CD1c-positive myeloid dendritic cell (primary cell): ENCODE results near the gene CKS2.
"Not testable (repeated sequence)": the region's sequence is repeated elsewhere in the genome, so short reads cannot be mapped to it uniquely, and the experiment has no call there.

Experiments
- DNase-seq: peaks from one replicate; pipeline ENCODE4 v3.0.0-alpha.2; 2016; ENCODE audit errors: extremely low spot score

Gene CKS2

DNA sequence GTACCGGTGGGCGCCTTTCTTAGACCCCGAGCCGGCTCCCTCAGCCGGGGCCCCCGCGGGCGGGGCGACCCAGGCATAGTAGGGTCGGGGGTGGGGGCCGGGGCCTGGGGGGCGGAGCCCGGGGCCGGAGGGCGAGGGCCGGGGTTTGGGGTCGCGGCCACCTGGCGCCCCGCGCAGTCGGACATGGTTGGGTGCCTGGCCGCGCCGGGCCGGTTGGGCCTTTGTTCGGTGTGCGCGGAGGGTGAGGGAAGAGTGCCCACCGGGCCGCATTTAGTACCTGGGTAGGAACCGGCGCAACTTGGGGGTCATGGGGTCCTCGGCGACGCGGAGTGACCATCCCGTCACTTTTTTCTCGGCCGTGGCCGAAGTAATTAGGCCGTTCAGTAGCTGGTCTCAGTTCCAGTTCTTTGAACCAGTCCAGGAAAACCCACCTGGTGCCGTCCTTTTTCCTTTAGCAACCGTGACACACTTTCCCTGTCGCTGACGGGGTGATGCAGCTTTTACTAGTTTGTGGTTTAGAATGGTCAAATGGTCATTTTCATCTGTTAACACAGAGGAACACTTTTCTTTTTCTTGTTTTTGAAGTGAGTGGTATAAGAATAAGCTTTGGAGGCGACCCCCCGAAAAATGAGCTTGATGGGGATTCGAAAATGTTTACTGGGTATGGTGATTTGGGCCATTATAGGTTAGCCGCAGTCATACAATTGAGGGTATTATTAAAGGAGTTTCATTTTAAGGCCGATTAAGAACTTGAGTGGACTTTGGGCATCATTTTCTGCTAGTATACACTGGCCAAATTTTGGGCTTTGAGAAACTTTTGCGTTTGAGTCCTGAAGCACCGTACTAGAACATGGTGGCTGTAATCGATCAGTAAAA lies 589 bp downstream of the CKS2 start:
- DNase-seq: peak; percentile 21

DNA sequence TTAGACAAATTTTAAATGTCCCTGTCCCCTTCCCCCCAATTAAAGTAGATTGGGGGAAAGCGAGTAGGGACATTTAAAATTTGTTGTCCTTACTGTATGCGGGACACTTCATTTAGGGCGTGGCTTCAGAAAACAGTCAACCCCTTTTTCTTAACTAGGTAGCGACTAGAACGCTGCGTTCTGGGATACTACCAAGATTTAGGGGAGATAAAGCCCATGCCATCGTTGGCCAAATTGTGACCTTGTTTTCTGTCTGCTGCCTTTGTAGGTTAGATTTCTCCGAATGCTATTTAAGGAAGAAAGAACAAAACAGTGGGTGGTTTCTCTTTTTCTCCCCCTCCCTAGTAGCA lies 1.2 kb downstream of the CKS2 start:
- DNase-seq: peak; percentile 59

DNA sequence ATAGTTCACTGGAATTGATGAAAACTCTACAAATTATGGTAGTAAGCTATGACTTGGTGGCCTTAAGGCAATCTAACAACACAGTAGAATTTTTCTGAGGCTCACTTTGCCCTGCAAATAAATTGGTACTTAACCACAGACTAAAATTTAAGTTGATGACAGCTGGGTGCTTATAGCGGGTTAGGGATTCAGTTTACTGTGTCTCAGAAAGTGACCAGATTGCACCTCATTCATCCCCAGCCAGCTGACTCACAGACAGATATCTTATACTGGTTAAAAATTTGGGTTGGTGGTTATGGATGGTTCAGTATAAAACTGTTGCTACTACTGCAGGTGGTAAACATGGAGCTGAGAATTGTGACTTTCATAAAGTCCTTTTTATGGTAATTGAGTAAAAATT lies 2.8 kb downstream of the CKS2 start:
- no peak for DNase-seq

DNA sequence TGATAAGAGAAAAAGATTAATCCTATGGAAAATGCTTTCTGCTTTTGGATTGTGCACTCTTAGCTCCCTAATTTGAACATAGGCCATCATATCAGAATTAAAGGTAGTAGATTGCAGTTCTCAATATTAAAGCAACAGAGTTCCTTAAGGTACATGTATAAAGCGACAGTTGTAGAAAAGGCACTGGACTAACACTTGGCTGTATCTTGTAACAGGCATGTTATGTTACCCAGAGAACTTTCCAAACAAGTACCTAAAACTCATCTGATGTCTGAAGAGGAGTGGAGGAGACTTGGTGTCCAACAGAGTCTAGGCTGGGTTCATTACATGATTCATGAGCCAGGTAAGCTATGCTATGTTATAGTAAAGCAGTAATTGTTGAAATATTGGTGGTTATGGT lies 4.0 kb downstream of the CKS2 start:
- DNase-seq: no peak

DNA sequence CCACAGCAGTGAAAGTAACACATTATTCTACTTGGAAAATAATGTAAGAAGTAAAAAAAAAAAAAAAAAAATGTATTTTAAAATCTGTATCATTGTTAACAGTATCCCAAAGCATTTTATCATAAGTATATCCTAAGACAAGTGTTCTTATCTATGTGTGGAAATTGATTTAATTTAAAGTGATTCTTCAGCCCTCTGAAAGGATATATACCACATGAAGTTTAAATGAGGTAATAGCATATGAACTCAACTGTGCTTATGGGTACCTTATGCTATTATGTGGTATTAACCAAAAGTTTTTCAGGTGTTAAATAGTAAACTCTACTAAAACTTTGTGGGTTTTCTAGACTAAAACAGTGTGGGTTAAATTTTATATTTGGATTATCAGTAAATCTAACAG lies 4.5 kb downstream of the CKS2 start:
- DNase-seq: no peak

DNA sequence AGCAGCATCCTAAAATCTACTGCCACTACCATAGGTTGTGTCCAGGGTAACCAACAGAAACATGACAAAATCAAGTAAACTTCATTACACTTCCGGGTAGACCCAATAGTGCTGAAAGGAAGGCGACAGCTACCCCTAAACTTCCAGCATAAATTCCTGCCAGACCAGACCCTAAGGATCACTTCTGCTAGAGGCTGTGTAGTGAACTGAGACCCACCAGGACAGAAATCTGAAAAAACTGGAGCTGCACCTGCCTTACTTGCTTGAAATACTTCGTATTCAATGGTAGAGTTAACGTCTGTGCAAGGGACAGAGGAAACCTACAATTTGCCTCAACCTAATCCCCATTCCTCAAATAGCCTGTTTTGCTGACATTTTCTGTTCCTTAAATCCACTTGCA lies 6.3 kb downstream of the CKS2 start:
- DNase-seq: peak; percentile 48

DNA sequence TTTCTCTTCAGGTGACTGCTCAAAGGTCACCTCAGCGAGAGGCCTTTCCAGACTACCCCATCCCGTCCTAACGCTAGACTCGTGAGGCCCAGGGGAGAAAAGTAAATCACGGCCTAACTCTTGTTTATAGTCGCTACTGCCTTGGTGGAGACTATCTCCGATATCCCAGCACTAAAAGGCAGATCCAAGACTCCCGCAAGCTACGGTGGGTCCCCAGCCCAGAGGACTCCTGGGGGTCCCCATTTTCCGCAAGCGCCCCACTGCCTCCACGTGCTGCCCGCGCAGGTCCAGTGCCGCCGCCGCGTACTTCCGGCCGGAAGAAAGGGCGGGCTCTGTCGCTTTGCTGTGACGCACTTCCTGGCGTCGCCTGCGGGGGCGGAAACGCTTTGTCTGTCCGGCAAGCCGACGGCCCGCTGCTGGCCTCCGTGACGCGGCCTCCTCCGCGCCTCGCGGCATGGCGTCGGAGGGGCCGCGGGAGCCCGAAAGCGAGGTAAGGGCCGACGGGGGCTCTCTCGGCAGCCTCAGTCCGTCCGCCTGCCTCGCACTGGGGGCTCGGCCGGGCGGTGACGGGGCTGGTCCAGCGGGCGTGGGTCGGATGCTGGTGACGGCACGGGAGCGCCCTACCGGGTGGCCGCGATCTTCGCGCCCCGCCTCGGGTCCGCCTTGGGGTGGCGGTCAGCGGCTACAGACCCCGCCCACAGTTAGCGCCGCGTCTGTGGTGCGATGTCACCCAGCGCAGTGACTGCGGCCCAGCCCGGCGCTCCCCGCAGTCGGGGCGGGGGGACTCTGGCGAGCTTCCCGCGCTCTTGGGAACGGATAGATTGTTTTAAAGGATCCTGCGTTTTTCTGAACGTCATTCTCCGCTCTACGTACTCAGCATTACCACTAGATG lies 7.4 kb downstream of the CKS2 start, which contains the start of gene SECISBP2:
Gene SECISBP2 (plus strand): TSS at position 378 of the 892 bp plus-strand sequence. CDS start 77 bp downstream, at position 455.
- peak; percentile 98 for DNase-seq

DNA sequence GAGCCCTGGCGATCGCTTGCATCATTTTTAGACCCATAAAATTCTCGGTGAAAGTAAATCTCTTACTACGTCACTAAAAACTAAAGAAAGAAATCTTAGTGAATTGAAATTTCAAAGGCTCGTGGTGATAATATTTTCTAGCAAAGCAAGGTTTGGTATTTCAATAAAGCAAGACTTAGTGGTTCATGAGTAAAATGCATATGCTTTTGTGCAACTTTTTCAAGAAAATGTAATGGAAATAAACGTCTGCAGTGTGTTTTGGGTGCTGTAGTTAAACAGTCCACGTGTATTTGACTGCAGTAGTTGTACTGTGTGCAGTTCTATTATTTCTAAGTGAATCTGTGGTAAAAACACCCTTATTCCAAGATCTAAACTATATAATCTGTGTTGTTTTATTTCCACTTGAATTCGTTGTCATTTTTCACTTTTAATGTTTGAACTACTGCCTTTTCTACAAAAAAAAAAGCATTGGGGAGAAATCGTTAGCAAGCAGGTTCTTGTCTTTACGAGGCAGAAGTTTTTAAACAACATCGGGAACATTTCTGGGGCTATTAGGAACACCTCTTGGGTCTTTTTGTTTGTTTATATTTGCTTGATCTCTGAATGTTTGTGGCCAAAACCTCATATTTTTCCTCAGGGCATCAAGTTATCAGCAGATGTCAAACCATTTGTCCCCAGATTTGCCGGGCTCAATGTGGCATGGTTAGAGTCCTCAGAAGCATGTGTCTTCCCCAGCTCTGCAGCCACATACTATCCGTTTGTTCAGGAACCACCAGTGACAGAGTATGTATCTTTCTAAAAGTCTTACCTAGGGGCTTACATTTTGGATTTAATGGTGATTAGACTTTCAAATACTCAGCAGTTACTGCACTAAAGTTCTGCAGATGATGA lies 8.3 kb downstream of the CKS2 start:
- no peak for DNase-seq

DNA sequence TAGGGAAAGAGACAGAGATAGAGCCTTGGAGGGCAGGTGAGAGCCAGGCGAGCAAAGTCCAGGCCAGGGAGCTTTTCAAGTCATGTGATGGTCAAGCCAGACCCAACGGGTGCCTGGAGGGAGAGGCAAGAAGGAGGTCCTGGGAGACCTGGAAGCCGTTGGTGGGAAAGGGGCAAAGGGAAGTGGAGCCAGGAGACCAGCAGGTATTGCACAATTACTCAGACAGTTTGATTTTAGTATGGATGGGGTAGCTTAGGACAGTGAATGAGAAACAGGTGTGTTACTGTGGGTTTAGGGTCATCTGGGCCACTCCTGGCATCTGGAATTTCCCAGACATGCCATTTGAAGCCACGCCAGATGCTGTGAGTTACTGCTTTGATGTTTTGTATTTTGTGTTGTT lies 12.4 kb downstream of the CKS2 start:
- DNase-seq: no peak

DNA sequence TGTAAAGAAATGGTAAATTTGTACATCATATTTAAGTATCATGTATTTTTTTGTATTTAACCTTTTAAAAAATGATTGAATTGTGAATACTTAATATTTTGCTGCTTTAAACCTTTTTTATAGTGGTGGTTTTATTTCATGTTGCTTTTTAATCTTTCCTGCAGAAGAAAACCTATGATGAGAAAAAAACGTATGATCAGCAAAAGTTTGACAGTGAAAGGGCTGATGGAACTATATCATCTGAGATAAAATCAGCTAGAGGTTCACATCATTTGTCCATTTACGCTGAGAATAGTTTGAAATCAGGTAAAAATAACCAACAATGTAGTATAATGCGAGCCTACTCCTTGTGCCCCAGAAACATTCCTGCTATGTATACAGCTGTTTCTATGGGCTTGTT lies 14.7 kb downstream of the CKS2 start:
- no peak for DNase-seq

DNA sequence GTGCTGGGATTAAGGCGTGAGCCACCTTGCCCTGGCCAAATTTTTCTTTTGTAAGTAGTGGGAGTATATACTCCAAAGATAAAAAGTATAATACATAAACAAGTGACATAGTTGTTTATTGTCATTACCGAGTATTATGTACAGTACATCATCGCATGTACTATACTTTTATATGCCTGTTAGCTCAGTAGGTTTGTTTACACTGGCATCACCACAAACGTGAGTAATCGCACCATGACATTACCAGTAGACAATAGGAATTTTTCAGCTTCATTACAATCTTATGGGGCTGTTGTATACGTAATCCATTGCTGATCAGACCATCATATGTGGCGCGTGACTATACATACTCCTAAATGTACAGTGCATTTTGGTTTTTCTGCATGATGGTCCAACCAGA lies 17.1 kb downstream of the CKS2 start:
- DNase-seq: no peak

DNA sequence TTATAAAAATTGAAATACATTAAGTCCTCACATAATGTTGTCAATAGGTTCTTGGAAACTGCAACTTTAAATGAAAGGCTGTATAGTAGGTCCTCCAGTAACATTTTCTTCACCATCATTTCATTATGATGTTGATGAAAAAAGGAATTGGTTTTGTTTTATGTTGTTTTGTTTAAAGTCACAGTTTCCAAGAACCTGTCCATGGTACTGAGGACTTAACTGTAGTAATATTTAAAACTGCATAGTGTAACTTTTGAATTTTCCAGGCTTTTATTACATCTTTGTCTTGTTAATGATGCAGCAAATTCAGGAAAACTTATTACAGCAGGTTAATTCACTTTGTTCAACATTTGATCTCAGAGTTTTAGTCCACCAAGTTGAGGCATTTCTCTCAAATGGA lies 18.9 kb downstream of the CKS2 start:
- no peak for DNase-seq

DNA sequence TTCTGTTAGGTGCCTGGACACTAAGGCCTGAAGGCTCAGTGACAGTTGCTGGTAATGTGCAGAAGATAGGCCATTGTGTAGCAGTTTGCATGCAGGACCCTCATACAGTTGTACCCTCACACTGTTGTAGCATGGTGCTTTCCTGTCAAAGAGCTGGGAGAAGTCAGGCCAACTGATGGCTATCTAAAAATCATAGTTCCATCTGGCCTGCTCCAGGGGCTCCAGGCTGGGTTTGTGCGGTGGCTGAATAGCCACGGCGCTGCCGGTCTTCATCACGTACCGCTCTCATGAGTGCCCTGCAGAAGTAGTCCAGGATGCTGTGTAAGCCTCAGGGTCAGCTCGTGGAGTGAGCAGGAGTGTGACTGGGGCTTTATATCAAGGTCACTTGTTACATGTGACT lies 19.5 kb downstream of the CKS2 start:
- no peak for DNase-seq

DNA sequence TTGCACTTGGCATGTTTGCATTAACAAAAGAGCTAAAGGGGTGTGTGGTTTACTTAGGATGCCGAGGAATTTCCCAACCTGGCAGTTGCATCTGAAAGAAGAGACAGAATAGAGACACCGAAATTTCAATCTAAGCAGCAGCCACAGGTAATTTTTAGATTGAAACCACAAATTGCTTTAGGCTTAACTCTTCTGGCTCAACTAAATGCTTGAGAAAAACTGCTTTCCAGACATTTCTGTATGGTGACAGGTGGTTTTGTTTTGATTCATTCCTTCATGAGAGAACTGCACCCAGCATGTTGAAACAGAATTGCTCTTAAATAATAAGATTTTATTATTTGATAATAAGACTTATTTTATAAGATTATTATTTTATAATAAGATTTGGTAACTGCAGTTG lies 28.8 kb downstream of the CKS2 start:
- DNase-seq: no peak

DNA sequence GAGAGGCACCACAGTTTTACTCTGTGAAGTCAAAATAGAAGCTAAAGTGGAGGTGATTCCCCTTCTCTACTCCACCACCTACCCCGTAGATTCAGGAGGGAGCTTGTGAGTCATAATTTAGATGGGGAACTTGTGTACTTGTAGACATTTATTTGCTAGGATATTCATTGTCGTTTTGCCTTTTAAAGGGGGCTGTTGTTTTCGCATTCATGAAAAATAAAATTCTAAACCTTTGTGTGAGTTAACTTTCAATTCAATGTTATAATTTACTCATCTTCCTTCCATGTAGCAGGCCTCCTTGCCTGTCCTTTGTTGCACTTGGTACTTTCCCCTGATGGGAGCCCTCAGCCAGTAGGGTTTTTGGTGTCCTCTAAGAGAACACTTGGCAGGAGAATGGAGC lies 29.3 kb downstream of the CKS2 start:
- DNase-seq: no peak

DNA sequence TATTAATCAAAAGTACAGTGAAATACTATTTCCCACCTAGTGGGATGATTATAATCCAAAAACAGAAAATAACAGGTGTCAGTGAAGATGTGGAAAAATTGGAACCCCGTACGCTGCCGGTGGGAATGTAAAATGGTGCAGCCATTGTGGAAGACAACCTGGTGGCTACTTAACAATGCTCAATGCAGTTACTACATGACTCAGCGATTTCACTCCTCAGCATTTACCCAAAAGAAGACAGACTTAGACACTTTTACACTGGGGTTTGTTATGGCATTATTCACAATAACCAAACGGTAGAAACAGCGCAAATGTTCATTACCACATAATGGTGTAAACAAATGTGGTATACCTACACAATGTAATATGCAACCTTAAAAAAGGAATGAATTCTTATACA lies 31.2 kb downstream of the CKS2 start:
- DNase-seq: no peak

DNA sequence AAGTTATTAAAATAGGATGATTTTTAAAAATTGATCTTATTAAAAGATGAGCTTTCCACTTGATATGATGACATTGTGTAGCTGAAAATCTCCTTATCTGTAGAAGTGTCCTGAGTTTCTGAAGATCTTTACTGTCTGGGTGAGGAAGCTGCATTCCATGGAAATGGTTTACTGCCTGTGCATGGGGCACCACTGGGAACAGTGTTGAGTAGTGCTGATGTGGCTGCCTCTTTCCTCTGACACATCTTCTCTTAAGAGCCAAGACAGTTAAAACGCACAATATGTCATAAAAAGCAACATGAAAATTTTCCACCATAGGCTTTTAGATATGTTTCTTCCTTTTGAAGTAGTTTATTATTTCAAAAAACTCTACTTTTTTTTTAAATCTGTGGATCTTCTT lies 32.0 kb downstream of the CKS2 start:
- DNase-seq: no peak

DNA sequence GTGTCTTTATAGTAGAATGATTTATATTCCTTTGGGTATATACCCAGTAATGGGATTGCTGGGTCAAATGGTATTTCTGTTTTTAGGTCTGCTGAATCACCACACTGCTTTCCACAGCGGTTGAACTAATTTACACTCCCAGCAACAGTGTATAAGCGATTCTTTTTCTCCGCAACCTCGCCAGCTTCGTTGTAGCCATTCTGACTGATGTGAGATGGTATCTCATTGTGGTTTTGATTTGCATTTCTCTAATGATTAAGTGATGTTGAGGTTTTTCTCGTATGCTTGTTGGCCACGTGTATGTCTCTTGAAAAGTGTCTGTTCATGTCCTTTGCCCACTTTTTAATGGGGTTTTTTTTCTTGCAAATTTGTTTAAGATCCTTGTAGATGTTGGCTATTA lies 32.8 kb downstream of the CKS2 start:
- not testable (repeated sequence) for DNase-seq

DNA sequence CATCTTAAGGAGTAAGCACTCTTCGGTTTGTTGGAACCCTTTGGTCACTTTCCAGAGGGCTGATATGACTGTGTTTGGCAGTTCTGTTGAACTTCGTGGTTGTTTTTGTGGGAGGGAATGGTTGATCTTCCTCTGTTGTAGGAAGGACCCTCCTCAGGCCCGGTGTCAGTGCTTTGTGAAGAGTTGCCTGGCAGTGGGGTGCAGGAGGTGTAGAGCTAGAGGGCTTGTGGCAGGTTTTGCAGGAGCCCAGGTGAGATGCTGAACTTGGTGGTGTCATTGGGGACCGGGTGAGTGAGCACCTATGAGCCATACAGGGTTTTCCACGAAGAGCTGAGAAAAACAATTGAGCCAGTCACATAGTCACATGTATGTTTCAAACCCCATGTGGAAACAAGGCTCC lies 34.5 kb downstream of the CKS2 start:
- DNase-seq: no peak

DNA sequence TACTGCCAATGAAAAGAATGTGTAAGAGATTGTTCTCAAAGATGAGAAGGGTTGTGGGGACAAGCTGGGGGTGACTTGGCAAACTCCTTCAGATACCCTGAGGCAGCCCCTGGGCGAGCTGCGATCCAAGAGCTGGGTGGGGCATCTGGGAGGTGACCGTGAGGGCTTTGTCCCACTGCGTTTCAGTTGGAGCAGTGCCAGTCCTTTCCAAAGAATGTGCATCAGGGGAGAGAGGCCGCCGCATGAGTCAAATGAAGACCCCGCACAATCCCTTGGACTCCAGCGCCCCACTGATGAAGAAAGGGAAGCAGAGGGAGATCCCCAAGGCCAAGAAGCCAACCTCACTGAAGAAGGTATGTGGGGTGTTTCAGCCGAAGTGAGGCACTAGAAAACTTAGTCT lies 35.7 kb downstream of the CKS2 start:
- no peak for DNase-seq

DNA sequence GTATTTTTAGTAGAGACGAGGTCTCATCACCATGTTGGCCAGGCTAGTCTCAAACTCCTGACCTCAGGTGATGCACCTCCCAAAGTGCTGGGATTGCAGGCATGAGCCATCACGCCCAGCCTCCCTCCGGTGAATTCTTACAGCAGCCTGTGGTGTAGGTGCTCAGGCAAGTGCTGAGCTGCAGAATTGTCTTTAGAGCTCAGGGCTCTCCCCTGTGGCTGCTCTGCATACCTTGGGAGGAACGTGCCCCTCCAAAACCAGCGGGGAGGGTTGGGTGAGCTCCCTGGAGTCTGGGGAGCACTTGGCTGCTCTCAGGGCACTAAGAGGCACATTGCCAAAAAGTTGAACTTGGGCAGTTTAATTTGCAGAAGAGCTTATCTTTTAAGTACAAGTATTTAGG lies 36.7 kb downstream of the CKS2 start:
- DNase-seq: no peak

DNA sequence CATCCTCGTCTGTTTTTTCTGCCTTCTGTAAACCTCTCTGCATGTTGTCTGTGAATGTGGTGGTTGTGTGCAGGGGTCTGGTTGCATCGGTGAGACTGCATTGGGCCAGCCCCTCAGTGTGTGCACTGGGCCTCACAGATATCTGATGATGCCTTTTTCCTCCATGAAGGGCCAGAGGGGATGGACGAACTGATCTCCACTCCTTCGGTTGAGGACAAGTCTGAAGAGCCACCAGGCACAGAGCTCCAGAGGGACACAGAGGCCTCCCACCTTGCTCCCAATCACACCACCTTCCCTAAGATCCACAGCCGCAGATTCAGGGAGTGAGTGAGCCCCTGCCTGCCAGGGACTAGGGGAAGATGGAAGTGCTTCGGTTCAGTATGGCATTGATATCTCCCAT lies 38.6 kb downstream of the CKS2 start:
- DNase-seq: no peak
